Colonic mucosa (tissue), 4 donors: ENCODE measurements around the gene GNB1L. TPM values are rescaled to one million over a fixed set of nuclear protein-coding genes. Genes with fewer than 3 reads are reported as not detected.

Experiments
- DNase-seq: peaks from one replicate; pipeline ENCODE4 v3.0.0-alpha.2; 2020
- H3K27ac ChIP-seq: fragments of 200-600 bp; one replicate; pipeline ENCODE4 v1.8.0; 2021
- H3K27me3 ChIP-seq: fragments of 200-600 bp; one replicate; pipeline ENCODE4 v1.8.0; 2021
- H3K36me3 ChIP-seq: fragments of 200-600 bp; one replicate; pipeline ENCODE4 v1.8.0; 2021
- H3K4me1 ChIP-seq: fragments of 200-600 bp; one replicate; pipeline ENCODE4 v1.8.0; 2021; ENCODE audit warnings: mild to moderate bottlenecking
- H3K4me3 ChIP-seq: fragments of 200-600 bp; one replicate; pipeline ENCODE4 v1.8.0; 2021
- H3K9ac ChIP-seq, 2 donors: one replicate each; pipeline ENCODE4 v1.7.0; 2013; ENCODE audit warnings: control low read depth in 2 of 2, low read depth in 2 of 2, low read length in 2 of 2
- H3K9me3 ChIP-seq: fragments of 200-600 bp; one replicate; pipeline ENCODE4 v1.8.0; 2021
- intact Hi-C: fragments of 100-400 bp; cut with DNase I; formaldehyde crosslinking; loops from one replicate; pipeline ENCODE4 v1.14.1; 2022
- total RNA-seq, 2 donors: library from RNA; stranded (reverse); fragmentation: NEBNext Ultra II Directional in 1 of 2; extraction: Animal tissue kit (Norgen Biotek cat#: 25700) in 1 of 2; gene quantifications; one replicate each; pipeline ENCODE4 v1.2.1, GENCODE V29; 2021
- TF ChIP-seq, protein P1 (sequence below): fragments of 200-600 bp; IDR thresholded peaks from one replicate; pipeline ENCODE4 v1.8.0; 2022; ENCODE audit warnings: antibody characterized with exemption, mild to moderate bottlenecking
- donor health status: healthy.
- donor health status: DM: no; HTN: no; CAD: no.
- donor health status: DM: no; HTN: no; CAD: no.

The GNB1L gene
- total RNA-seq, 2 donors from 2014 or later, result 4.4 to 10.2 TPM

DNA sequence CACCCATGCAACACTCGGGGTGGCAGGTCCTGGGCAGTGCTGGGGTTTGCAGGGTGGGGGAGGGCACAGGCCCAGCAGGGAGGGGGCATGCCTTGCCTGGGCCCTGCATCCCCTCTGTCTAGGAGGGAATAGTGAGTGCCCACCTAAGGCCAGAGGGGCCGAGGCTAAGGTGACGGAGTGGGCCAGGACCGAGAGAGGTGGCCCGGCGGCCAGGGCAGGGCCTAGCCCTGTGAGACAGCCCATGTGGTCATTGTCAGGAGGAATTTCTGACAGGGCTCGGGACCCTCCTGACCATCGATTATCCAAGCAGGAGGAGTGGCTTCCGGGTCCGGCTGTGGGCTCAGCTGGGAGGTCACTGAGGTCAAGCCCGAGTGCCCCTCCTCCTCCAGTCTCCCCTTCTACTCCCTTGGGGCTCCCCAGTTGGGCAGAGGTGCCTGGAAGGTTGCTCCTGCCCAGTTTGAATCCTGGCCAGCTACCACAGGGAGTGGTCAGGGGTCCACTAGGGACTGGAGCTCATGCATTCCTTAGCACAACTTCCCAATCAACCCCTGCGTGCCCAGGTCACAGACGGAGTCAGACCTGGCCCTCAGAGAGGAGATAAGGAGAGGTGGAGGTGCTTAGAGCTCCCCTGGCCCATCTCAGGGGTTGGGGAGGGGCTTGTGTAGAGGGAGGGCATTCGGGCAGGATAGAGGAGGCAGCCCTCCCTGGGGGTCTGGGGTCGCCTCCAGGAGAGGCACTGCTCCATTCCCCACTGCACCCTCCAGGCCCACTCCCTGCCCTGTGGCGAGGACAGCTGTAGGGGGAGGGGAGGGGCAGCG is 116.6 kb downstream of the GNB1L start:
- intact Hi-C loops, result no loop called here
- no peak for DNase-seq

DNA sequence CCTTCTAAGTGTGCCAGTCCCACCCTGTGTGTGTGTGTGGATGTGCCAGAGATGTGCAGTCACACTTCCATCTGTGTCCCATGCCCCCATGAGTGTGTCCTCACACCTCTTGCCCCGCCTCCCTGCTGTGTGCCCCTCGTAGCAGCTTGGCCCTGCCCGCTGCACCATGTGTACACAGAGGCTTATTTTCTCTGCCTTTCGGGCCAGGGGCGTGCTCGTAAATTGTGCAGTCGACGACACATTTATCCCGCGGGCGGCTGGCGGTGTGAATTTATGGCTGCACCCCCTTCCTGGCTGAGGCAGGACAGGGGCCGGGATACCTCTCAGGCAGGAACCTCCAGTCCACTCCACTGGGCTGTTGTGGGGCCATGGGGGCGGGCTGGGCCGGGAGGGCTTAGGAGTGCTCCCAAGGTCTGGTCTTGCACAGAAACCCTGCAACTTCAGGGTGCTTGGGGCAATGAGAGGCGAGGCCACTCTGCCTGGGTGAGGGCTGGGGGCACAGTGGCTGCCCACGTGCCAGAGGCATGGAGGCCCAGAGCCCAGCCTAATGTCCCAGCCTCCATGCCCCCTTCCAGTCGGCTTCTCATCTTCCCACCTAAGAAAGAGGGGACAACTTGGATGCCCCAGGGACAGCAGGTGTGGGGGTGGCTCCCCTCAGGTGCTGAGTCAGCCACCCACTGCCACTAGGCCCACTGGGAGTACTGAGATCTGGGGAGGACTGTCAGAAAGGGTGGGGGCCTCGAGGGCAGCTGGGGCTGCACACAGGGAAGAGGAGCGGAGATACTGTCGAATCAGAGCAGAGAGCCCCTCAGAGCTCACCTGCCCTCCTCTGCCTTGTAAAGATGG is 118.8 kb downstream of the GNB1L start:
- Histone ChIP-seq H3K4me3 (no peak overlapping the region), H3K27me3 (peaks cover 5% of the 10 kb centered on the region), H3K9ac (no peak overlapping the region), H3K9me3 (no peaks in the 10 kb centered on the region), H3K36me3 (no peaks in the 10 kb centered on the region), H3K4me1 (peaks cover 1% of the 10 kb centered on the region), H3K27ac (no peak overlapping the region)
- TF ChIP-seq, protein P1, sequence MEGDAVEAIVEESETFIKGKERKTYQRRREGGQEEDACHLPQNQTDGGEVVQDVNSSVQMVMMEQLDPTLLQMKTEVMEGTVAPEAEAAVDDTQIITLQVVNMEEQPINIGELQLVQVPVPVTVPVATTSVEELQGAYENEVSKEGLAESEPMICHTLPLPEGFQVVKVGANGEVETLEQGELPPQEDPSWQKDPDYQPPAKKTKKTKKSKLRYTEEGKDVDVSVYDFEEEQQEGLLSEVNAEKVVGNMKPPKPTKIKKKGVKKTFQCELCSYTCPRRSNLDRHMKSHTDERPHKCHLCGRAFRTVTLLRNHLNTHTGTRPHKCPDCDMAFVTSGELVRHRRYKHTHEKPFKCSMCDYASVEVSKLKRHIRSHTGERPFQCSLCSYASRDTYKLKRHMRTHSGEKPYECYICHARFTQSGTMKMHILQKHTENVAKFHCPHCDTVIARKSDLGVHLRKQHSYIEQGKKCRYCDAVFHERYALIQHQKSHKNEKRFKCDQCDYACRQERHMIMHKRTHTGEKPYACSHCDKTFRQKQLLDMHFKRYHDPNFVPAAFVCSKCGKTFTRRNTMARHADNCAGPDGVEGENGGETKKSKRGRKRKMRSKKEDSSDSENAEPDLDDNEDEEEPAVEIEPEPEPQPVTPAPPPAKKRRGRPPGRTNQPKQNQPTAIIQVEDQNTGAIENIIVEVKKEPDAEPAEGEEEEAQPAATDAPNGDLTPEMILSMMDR, result no peak
- DNase-seq, result no peak
- intact Hi-C loops, result no loop called here

More for the DNA sequence above, 116.6 kb downstream of the GNB1L start:
- no peak overlapping the region for H3K9ac ChIP-seq
- H3K4me1 ChIP-seq, result no peaks in the 10 kb centered on the region
- no peaks in the 10 kb centered on the region for H3K36me3 ChIP-seq
- no peak overlapping the region for H3K27ac ChIP-seq
- no peaks in the 10 kb centered on the region for H3K27me3 ChIP-seq
- TF ChIP-seq, protein P1, result no peak
- H3K9me3 ChIP-seq, result no peaks in the 10 kb centered on the region
- H3K4me3 ChIP-seq, result no peak overlapping the region

DNA sequence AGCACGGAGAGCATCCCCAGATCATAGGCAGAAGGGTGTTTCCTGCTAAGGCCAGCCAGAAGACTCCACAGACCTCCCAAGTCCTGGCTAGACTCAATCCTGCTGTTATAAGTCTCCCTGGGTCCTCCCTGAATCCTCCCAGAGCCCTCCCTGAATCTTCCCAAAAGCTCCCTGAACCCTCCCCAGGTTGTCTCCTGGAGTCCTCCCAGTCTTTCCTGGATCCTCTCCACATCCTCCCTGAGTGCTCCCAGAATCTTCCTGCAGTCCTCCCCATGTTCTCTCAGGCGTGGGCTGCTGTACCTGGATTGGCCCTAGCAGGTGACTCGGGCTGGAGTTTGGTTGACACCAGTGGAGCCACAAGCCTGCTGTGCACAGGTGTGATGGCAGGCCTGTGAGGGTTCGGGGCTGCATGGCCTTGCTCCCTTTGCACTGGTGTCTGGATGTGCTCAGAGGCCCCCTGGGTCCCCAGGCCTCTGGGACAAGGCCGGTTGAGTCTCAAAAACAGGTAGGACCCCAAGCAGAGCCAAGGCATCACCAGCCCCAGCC is 119.8 kb downstream of the GNB1L start:
- no peaks in the 10 kb centered on the region for H3K9me3 ChIP-seq
- peaks cover 7% of the 10 kb centered on the region for H3K4me1 ChIP-seq
- TF ChIP-seq, protein P1, result no peak
- no peaks in the 10 kb centered on the region for H3K36me3 ChIP-seq
- no peak overlapping the region for H3K4me3 ChIP-seq
- H3K27me3 ChIP-seq, result peaks cover 5% of the 10 kb centered on the region
- no peak for DNase-seq
- no peak overlapping the region for H3K9ac ChIP-seq
- H3K27ac ChIP-seq, result no peak overlapping the region
- intact Hi-C loops, result no loop called here

DNA sequence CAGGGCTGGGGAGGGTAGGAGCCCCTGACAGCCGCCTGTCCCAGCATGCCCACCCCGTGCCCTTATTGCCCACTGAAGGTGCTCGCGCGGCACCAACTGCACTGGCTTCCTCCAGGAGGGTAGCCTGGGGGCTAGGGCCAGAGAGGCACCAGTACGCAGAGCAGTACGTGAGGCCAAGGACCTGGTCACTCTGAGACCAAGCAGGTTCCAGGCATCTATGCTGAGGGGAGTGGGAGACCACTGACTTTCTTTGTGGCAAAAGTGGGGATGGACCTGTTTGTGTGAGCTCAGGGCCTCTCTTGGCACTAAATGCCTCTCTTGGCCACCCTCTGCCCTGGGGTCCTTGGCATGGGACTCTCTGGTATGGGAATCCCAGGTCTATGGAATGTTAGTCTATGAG is 120.5 kb downstream of the GNB1L start:
- Histone ChIP-seq H3K36me3 (no peaks in the 10 kb centered on the region), H3K27me3 (peaks cover 5% of the 10 kb centered on the region), H3K9ac (no peak overlapping the region), H3K4me3 (no peak overlapping the region), H3K9me3 (no peaks in the 10 kb centered on the region), H3K27ac (no peak overlapping the region), H3K4me1 (peaks cover 7% of the 10 kb centered on the region)
- TF ChIP-seq, protein P1, result no peak
- no peak for DNase-seq
- intact Hi-C loops, result no loop called here

DNA sequence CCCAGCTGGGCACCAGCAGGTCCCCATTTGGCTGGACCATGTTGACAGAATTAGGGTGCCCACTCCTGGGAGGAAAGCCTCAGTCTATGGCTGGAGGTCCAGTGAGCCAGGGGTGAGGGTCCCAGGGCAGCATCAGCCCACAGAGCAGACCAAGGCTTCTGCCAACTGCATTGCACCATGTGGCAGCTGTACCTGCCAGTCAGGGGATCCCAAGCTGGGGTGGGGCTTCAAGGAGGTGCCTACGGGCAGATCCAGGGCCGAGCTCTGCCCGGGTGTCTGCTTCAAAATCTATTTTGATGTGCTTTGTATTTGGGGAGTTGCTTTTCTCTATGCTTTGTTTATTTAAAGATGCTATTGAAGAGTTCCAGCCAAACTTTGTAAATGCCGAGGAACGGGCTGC is 120.9 kb downstream of the GNB1L start:
- Histone ChIP-seq H3K27ac (no peak overlapping the region), H3K36me3 (no peaks in the 10 kb centered on the region), H3K27me3 (peaks cover 5% of the 10 kb centered on the region), H3K9me3 (no peaks in the 10 kb centered on the region), H3K9ac (no peak overlapping the region), H3K4me3 (no peak overlapping the region), H3K4me1 (peaks cover 7% of the 10 kb centered on the region)
- intact Hi-C loops, result no loop called here
- no peak for DNase-seq
- TF ChIP-seq, protein P1, result no peak

Other genes with a start within 250 kb of the GNB1L start
- 1 to 10 TPM; 2.2 to 2.5 TPM for gene SEPTIN5, start 140.4 kb downstream of the GNB1L start, total RNA-seq
- gene GP1BB, start 131.3 kb downstream of the GNB1L start, total RNA-seq, result 1 to 10 TPM in 1 of 2 donors, under 1 TPM in 1; 0.45 to 1.1 TPM
- gene TBX1, start 94.1 kb downstream of the GNB1L start, total RNA-seq, result 1 to 10 TPM in 1 of 2 donors, under 1 TPM in 1; 0.80 to 1.9 TPM
- gene RTL10, start within 50 bp of the GNB1L start, total RNA-seq, result 10 to 100 TPM in 1 of 2 donors, 1 to 10 TPM in 1; 9.7 to 14.1 TPM
- gene COMT, start 86.9 kb upstream of the GNB1L start, total RNA-seq, result 100 to 1,000 TPM in 1 of 2 donors, 10 to 100 TPM in 1; 70.0 to 125 TPM
- gene TXNRD2, start 86.9 kb upstream of the GNB1L start, total RNA-seq, result 10 to 100 TPM; 22.3 to 29.5 TPM
- gene ARVCF, start 161.9 kb upstream of the GNB1L start, total RNA-seq, result 10 to 100 TPM; 11.7 to 18.5 TPM
- 10 to 100 TPM; 22.1 to 34.1 TPM for gene TANGO2, start 166.2 kb upstream of the GNB1L start, total RNA-seq
- gene DGCR8, start 225.4 kb upstream of the GNB1L start, total RNA-seq, result 10 to 100 TPM; 21.1 to 52.7 TPM